HepG2 (cell line): Measurements from ENCODE around the gene DNMBP. TPM values are rescaled to one million over a fixed set of nuclear protein-coding genes. Genes with fewer than 3 reads are reported as not detected.
A peak's percentile ranks its signal among the peaks of the same experiment; 100 is the strongest.

ENCODE experiments used
- AKAP8 ChIP-seq: sonication (generic); formaldehyde crosslinking; IDR thresholded peaks from 2 replicates; pipeline ENCODE4 v1.5.1; 2020; ENCODE audit warnings: mild to moderate bottlenecking, missing genetic modification reagents
- BORCS8-MEF2B ChIP-seq: sonication (generic); formaldehyde crosslinking; IDR thresholded peaks from 2 replicates; pipeline ENCODE4 v1.8.0; 2022; ENCODE audit warnings: mild to moderate bottlenecking, missing genetic modification reagents
- DMAP1 ChIP-seq: IDR thresholded peaks from 2 replicates; pipeline ENCODE4 v1.6.1; 2016
- DPF2 ChIP-seq: sonication (generic); formaldehyde crosslinking; IDR thresholded peaks from 2 replicates; pipeline ENCODE4 v1.4.0; 2020; ENCODE audit warnings: mild to moderate bottlenecking, low read depth, missing genetic modification reagents, borderline replicate concordance
- FOXA1 ChIP-seq, 2 experiments: fragments of 450-650 bp in 1 of 2; sonication (generic) in 1 of 2; formaldehyde crosslinking in 1 of 2; IDR thresholded peaks; 2 replicates each; pipeline versions ENCODE4 v1.4.0 to v1.6.1; 2016 to 2020; ENCODE audit warnings: missing genetic modification reagents in 1 of 2
- FOXA3 ChIP-seq: IDR thresholded peaks from 2 replicates; pipeline ENCODE4 v1.6.1; 2016; ENCODE audit warnings: missing genetic modification reagents, missing compliant biosample characterization
- GFI1 ChIP-seq: sonication (generic); formaldehyde crosslinking; IDR thresholded peaks from 2 replicates; pipeline ENCODE4 v1.5.0; 2020; ENCODE audit warnings: missing genetic modification reagents, mild to moderate bottlenecking, borderline replicate concordance
- HIVEP1 ChIP-seq: sonication (generic); formaldehyde crosslinking; IDR thresholded peaks from 2 replicates; pipeline ENCODE4 v1.4.0; 2020; ENCODE audit warnings: mild to moderate bottlenecking, missing genetic modification reagents
- KLF12 ChIP-seq: sonication (generic); formaldehyde crosslinking; IDR thresholded peaks from 2 replicates; pipeline ENCODE4 v1.4.0; 2020; ENCODE audit warnings: missing genetic modification reagents, borderline replicate concordance
- MIXL1 ChIP-seq: IDR thresholded peaks from 2 replicates; pipeline ENCODE4 v1.6.1; 2016
- NR2F6 ChIP-seq, 2 experiments: IDR thresholded peaks; 2 replicates each; pipeline ENCODE4 v1.6.1; 2016; ENCODE audit warnings: antibody characterized with exemption in 1 of 2, mild to moderate bottlenecking in 1 of 2
- THAP11 ChIP-seq: IDR thresholded peaks from 2 replicates; pipeline ENCODE4 v1.6.1; 2016; ENCODE audit warnings: missing biosample characterization, missing genetic modification reagents
- XRCC5 ChIP-seq: fragments of 200-400 bp; formaldehyde crosslinking; optimal IDR thresholded peaks from 2 replicates; pipeline ENCODE3; 2017; ENCODE audit warnings: mild to moderate bottlenecking, low read length
- ZBTB7B ChIP-seq: sonication (generic); formaldehyde crosslinking; IDR thresholded peaks from 2 replicates; pipeline ENCODE4 v1.4.0; 2020; ENCODE audit warnings: missing genetic modification reagents
- ZFP36L1 ChIP-seq: sonication (generic); formaldehyde crosslinking; IDR thresholded peaks from 2 replicates; pipeline ENCODE4 v1.8.0; 2022; ENCODE audit warnings: mild to moderate bottlenecking, missing genetic modification reagents, moderate library complexity
- ZNF263 ChIP-seq: sonication (generic); formaldehyde crosslinking; IDR thresholded peaks from 2 replicates; pipeline ENCODE4 v1.4.0; 2020; ENCODE audit warnings: missing genetic modification reagents
- ZNF646 ChIP-seq: sonication (generic); formaldehyde crosslinking; IDR thresholded peaks from 2 replicates; pipeline ENCODE4 v1.9.0; 2021; ENCODE audit warnings: mild to moderate bottlenecking, missing genetic modification reagents
- ZNF772 ChIP-seq: sonication (generic); formaldehyde crosslinking; IDR thresholded peaks from 2 replicates; pipeline ENCODE4 v1.5.0; 2020; ENCODE audit warnings: mild to moderate bottlenecking, missing genetic modification reagents
- polyA plus RNA-seq, 8 experiments: library from polyadenylated mRNA; depleted of rRNA in 3 of 8; stranded (reverse) in 7 of 8; unstranded in 1 of 8; fragments of >200 nt; fragmentation: Illumina TruSeq in 4 of 8; extraction: Trizol in 4 of 8; gene quantifications; 2 replicates each; pipeline versions ENCODE4 v1.2.1 to v1.2.3, GENCODE V29; 2011 to 2016; ENCODE audit warnings: low read depth in 4 of 8, missing spikeins in 1 of 8, mixed read lengths in 1 of 8; ENCODE audit not compliant: insufficient read depth in 1 of 8
- total RNA-seq, 5 experiments: library from RNA; depleted of rRNA; stranded (reverse); fragments of >200 nt; fragmentation: Illumina TruSeq; extraction: Trizol; gene quantifications; 2 replicates each; pipeline ENCODE4 v1.2.3, GENCODE V29; 2016; ENCODE audit warnings: low read depth in 1 of 5
- TF ChIP-seq, protein P1 (sequence below): IDR thresholded peaks from 2 replicates; pipeline ENCODE4 v1.6.1; 2016; ENCODE audit warnings: low read depth, missing genetic modification reagents, missing compliant biosample characterization

DNMBP gene
- total and polyA plus RNA-seq, 2 of the 13 experiments (the other 11 are each of a cell fraction or from before 2014, with no cell fraction given), result 3.6 to 6.3 TPM

GRCh38 chr10:100020142-100020885, 10.6 kb upstream of the DNMBP start (continued):
- TF ChIP-seq ZNF646 (CRISPR knock-in tag) (peak; percentile 85), DPF2 (peak; percentile 67; the same call in 1 of the 2 replicates), ZNF772 (0 out of 2 replicates have a peak, but pooled peaks have one; percentile 61), THAP11 (CRISPR knock-in tag) (0 out of 2 replicates have a peak, but pooled peaks have one; percentile 15), BORCS8-MEF2B (CRISPR knock-in tag) (no peak), AKAP8 (no peak), KLF12 (CRISPR knock-in tag) (no peak), FOXA1 (IDR thresholded peaks at IDR 0.05) (peak; percentile 69), FOXA1 (CRISPR knock-in tag; IDR thresholded peaks at IDR 0.05) (peak; percentile 80), XRCC5 (no peak), GFI1 (CRISPR knock-in tag) (peak; percentile 69), MIXL1 (CRISPR knock-in tag) (0 out of 2 replicates have a peak, but pooled peaks have one; percentile 20), ZFP36L1 (CRISPR knock-in tag) (no peak), HIVEP1 (CRISPR knock-in tag) (no peak), ZNF263 (peak; percentile 96), ZBTB7B (CRISPR knock-in tag) (peak; percentile 53; the same call in 1 of the 2 replicates), DMAP1 (CRISPR knock-in tag) (0 out of 2 replicates have a peak, but pooled peaks have one; percentile 37), FOXA3 (CRISPR knock-in tag) (peak; percentile 83), NR2F6 (IDR thresholded peaks at IDR 0.05) (no peak), NR2F6 (CRISPR knock-in tag; IDR thresholded peaks at IDR 0.05) (peak; percentile 46; the same call in 1 of the 2 replicates)
- TF ChIP-seq, protein P1, sequence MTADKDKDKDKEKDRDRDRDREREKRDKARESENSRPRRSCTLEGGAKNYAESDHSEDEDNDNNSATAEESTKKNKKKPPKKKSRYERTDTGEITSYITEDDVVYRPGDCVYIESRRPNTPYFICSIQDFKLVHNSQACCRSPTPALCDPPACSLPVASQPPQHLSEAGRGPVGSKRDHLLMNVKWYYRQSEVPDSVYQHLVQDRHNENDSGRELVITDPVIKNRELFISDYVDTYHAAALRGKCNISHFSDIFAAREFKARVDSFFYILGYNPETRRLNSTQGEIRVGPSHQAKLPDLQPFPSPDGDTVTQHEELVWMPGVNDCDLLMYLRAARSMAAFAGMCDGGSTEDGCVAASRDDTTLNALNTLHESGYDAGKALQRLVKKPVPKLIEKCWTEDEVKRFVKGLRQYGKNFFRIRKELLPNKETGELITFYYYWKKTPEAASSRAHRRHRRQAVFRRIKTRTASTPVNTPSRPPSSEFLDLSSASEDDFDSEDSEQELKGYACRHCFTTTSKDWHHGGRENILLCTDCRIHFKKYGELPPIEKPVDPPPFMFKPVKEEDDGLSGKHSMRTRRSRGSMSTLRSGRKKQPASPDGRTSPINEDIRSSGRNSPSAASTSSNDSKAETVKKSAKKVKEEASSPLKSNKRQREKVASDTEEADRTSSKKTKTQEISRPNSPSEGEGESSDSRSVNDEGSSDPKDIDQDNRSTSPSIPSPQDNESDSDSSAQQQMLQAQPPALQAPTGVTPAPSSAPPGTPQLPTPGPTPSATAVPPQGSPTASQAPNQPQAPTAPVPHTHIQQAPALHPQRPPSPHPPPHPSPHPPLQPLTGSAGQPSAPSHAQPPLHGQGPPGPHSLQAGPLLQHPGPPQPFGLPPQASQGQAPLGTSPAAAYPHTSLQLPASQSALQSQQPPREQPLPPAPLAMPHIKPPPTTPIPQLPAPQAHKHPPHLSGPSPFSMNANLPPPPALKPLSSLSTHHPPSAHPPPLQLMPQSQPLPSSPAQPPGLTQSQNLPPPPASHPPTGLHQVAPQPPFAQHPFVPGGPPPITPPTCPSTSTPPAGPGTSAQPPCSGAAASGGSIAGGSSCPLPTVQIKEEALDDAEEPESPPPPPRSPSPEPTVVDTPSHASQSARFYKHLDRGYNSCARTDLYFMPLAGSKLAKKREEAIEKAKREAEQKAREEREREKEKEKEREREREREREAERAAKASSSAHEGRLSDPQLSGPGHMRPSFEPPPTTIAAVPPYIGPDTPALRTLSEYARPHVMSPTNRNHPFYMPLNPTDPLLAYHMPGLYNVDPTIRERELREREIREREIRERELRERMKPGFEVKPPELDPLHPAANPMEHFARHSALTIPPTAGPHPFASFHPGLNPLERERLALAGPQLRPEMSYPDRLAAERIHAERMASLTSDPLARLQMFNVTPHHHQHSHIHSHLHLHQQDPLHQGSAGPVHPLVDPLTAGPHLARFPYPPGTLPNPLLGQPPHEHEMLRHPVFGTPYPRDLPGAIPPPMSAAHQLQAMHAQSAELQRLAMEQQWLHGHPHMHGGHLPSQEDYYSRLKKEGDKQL (CRISPR knock-in tag), result peak; percentile 87; the same call in 1 of the 2 replicates
